Posterior vena cava (tissue), 2 donors: Measurements from ENCODE around the gene PRLH. TPM values are rescaled to one million over a fixed set of nuclear protein-coding genes. Genes with fewer than 3 reads are reported as not detected.
A peak's percentile ranks its signal among the peaks of the same experiment; 100 is the strongest.

ENCODE experiments used
- DNase-seq: peaks from one replicate; pipeline ENCODE4 v3.0.0-alpha.2; 2020; ENCODE audit warnings: low spot score
- intact Hi-C, 2 donors: fragments of 100-400 bp; cut with DNase I; formaldehyde crosslinking; loops; one replicate each; pipeline versions ENCODE4 v1.14.1 to v1.14.2; 2022 to 2023
- total RNA-seq, 2 donors: library from RNA; stranded (reverse); fragmentation: NEBNext Ultra II Directional; extraction: Animal tissue kit (Norgen Biotek cat#: 25700); gene quantifications; one replicate each; pipeline ENCODE4 v1.2.1, GENCODE V29; 2021
- donor health status: DM: yes; HTN: yes; CAD: no.
- donor health status: DM: yes; HTN: yes; CAD: no.

PRLH gene
- total RNA-seq, 2 donors from 2014 or later, result not detected

GRCh38 chr2:237575869-237576862 lies 9.8 kb downstream of the PRLH start:
- intact Hi-C loops, result loop anchor here (10.0 kb wide), 1 partner anchor 451 kb away; no protein-coding TSS in a partner anchor
- DNase-seq, result peak; percentile 68

GRCh38 chr2:237576974-237577373 lies 10.6 kb downstream of the PRLH start:
- intact Hi-C loops, result loop anchor here (10.0 kb wide), 1 partner anchor 452 kb away; no protein-coding TSS in a partner anchor
- peak; percentile 68 for DNase-seq

GRCh38 chr2:237577458-237577857 lies 11.1 kb downstream of the PRLH start:
- intact Hi-C loops, result loop anchor here (10.0 kb wide), 1 partner anchor 453 kb away; no protein-coding TSS in a partner anchor
- peak; percentile 62 for DNase-seq

GRCh38 chr2:237577956-237578870 lies 11.8 kb downstream of the PRLH start:
- intact Hi-C loops, result loop anchor here (10.0 kb wide), 1 partner anchor 453 kb away; no protein-coding TSS in a partner anchor
- peak; percentile 42 for DNase-seq

- intact Hi-C loops, result loop anchor here in 1 of 2 donors (1.0 kb wide), 1 partner anchor 44 kb away; no protein-coding TSS in a partner anchor
- no peak for DNase-seq
Measured at GRCh38 chr2:237581326-237581725, 15.0 kb downstream of the PRLH start.

GRCh38 chr2:237581751-237582746 lies 15.7 kb downstream of the PRLH start:
- no peak for DNase-seq
- intact Hi-C loops, result loop anchor here in 1 of 2 donors (1.0 kb wide), 1 partner anchor 45 kb away; no protein-coding TSS in a partner anchor

GRCh38 chr2:237583385-237584295 lies 17.3 kb downstream of the PRLH start:
- peak; percentile 73 for DNase-seq
- intact Hi-C loops, result no loop called here

GRCh38 chr2:237585590-237586221 lies 19.3 kb downstream of the PRLH start:
- DNase-seq, result peak; percentile 8

GRCh38 chr2:237588044-237588696 lies 21.8 kb downstream of the PRLH start:
- intact Hi-C loops, result loop anchor here in 1 of 2 donors (5.0 kb wide), 1 partner anchor 159 kb away; no protein-coding TSS in a partner anchor
- peak; percentile 67 for DNase-seq

More at GRCh38 chr2:237585590-237586221, 19.3 kb downstream of the PRLH start:
- intact Hi-C loops, result loop anchor here in 1 of 2 donors (5.0 kb wide), 1 partner anchor 162 kb away; no protein-coding TSS in a partner anchor

- intact Hi-C loops, result loop anchor here in 1 of 2 donors (10.0 kb wide), 1 partner anchor 154 kb away; no protein-coding TSS in a partner anchor
- DNase-seq, result peak; percentile 79
Measured at GRCh38 chr2:237590272-237591140, 24.1 kb downstream of the PRLH start, which contains the start of gene RAB17. RAB17 (minus strand) TSS chr2:237590734; CDS start chr2:237586154, 4,580 bp downstream.

- peak; percentile 81 for DNase-seq
- intact Hi-C loops, result loop anchor here in 1 of 2 donors (10.0 kb wide), 1 partner anchor 153 kb away; no protein-coding TSS in a partner anchor
Measured at GRCh38 chr2:237591141-237591881, 24.9 kb downstream of the PRLH start.

- DNase-seq, result peak; percentile 71
- intact Hi-C loops, result loop anchor here in 1 of 2 donors (10.0 kb wide), 1 partner anchor 152 kb away; no protein-coding TSS in a partner anchor
Measured at GRCh38 chr2:237592425-237592980, 26.1 kb downstream of the PRLH start.

- intact Hi-C loops, result loop anchor here in 1 of 2 donors (10.0 kb wide), 1 partner anchor 152 kb away; no protein-coding TSS in a partner anchor
- DNase-seq, result peak; percentile 50
Measured at GRCh38 chr2:237593036-237593435, 26.7 kb downstream of the PRLH start.
